T-helper 1 cell treated with Interleukin-12 subunit alpha and Interleukin-12 subunit beta and Interleukin-4 antibody, amounts not matched to agents 30 μg/mL and 1 μg/mL, for 36 hours (primary cell): ENCODE results near the gene FGF22.

Experiments used
- H3K27ac Mint-ChIP-seq: one replicate; pipeline ENCODE4 v1.8.0; 2021; ENCODE audit warnings: mild to moderate bottlenecking, mixed read lengths
- H3K27me3 Mint-ChIP-seq: one replicate; pipeline ENCODE4 v1.8.0; 2021; ENCODE audit warnings: low read depth, mixed read lengths
- H3K36me3 Mint-ChIP-seq: one replicate; pipeline ENCODE4 v1.8.0; 2021; ENCODE audit warnings: low read depth, mixed read lengths
- H3K4me1 Mint-ChIP-seq: one replicate; pipeline ENCODE4 v1.8.0; 2021; ENCODE audit warnings: low read depth, mixed read lengths
- H3K4me3 Mint-ChIP-seq: one replicate; pipeline ENCODE4 v1.8.0; 2021; ENCODE audit warnings: mild to moderate bottlenecking, moderate library complexity, mixed read lengths
- H3K9me3 Mint-ChIP-seq: one replicate; pipeline ENCODE4 v1.8.0; 2021; ENCODE audit warnings: mixed read lengths

Gene FGF22

GRCh38 chr19:679418-680286 lies 40.0 kb downstream of the FGF22 start:
- no peaks in the 10 kb centered on the region for H3K9me3 Mint-ChIP-seq
- H3K27ac Mint-ChIP-seq: no peak overlapping the region
- H3K27me3 Mint-ChIP-seq: peaks cover 16% of the 10 kb centered on the region
- no peaks in the 10 kb centered on the region for H3K36me3 Mint-ChIP-seq
- peaks cover 2% of the 10 kb centered on the region for H3K4me1 Mint-ChIP-seq
- H3K4me3 Mint-ChIP-seq: peak overlapping the region; percentile 72

GRCh38 chr19:680287-681028 lies 40.8 kb downstream of the FGF22 start:
- Mint-ChIP-seq H3K27me3 (peaks cover 11% of the 10 kb centered on the region), H3K36me3 (no peaks in the 10 kb centered on the region), H3K27ac (peak overlapping the region; percentile 100), H3K4me1 (peaks cover 2% of the 10 kb centered on the region), H3K9me3 (no peaks in the 10 kb centered on the region), H3K4me3 (peak overlapping the region; percentile 89)

GRCh38 chr19:681029-682019 lies 41.6 kb downstream of the FGF22 start:
- peaks cover 2% of the 10 kb centered on the region for H3K4me1 Mint-ChIP-seq
- peak overlapping the region; percentile 89 for H3K4me3 Mint-ChIP-seq

GRCh38 chr19:682678-683320 lies 43.1 kb downstream of the FGF22 start:
- no peaks in the 10 kb centered on the region for H3K9me3 Mint-ChIP-seq
- H3K36me3 Mint-ChIP-seq: no peaks in the 10 kb centered on the region
- H3K4me1 Mint-ChIP-seq: peaks cover 2% of the 10 kb centered on the region
- no peak overlapping the region for H3K4me3 Mint-ChIP-seq
- peaks cover 5% of the 10 kb centered on the region for H3K27me3 Mint-ChIP-seq
- no peak overlapping the region for H3K27ac Mint-ChIP-seq

More at GRCh38 chr19:681029-682019, 41.6 kb downstream of the FGF22 start:
- Mint-ChIP-seq H3K9me3 (no peaks in the 10 kb centered on the region), H3K27me3 (peaks cover 9% of the 10 kb centered on the region), H3K27ac (peak overlapping the region; percentile 100), H3K36me3 (no peaks in the 10 kb centered on the region)

GRCh38 chr19:685454-685931 lies 45.8 kb downstream of the FGF22 start:
- H3K4me1 Mint-ChIP-seq: peaks cover 2% of the 10 kb centered on the region
- H3K27me3 Mint-ChIP-seq: no peaks in the 10 kb centered on the region
- no peak overlapping the region for H3K4me3 Mint-ChIP-seq
- no peak overlapping the region for H3K27ac Mint-ChIP-seq
- H3K36me3 Mint-ChIP-seq: no peaks in the 10 kb centered on the region
- no peaks in the 10 kb centered on the region for H3K9me3 Mint-ChIP-seq

- Mint-ChIP-seq H3K36me3 (no peaks in the 10 kb centered on the region), H3K9me3 (no peaks in the 10 kb centered on the region), H3K27ac (no peak overlapping the region), H3K4me1 (no peaks in the 10 kb centered on the region), H3K27me3 (no peaks in the 10 kb centered on the region), H3K4me3 (no peak overlapping the region)
These were observed 47.1 kb downstream of the FGF22 start for GRCh38 chr19:686589-687297.

GRCh38 chr19:687569-688166 lies 48.0 kb downstream of the FGF22 start:
- H3K9me3 Mint-ChIP-seq: no peaks in the 10 kb centered on the region
- H3K27me3 Mint-ChIP-seq: no peaks in the 10 kb centered on the region
- H3K4me3 Mint-ChIP-seq: no peak overlapping the region
- H3K27ac Mint-ChIP-seq: no peak overlapping the region
- H3K36me3 Mint-ChIP-seq: no peaks in the 10 kb centered on the region
- no peaks in the 10 kb centered on the region for H3K4me1 Mint-ChIP-seq

GRCh38 chr19:688214-688613 lies 48.5 kb downstream of the FGF22 start:
- no peaks in the 10 kb centered on the region for H3K27me3 Mint-ChIP-seq
- no peak overlapping the region for H3K4me3 Mint-ChIP-seq
- H3K9me3 Mint-ChIP-seq: no peaks in the 10 kb centered on the region
- H3K36me3 Mint-ChIP-seq: no peaks in the 10 kb centered on the region
- H3K27ac Mint-ChIP-seq: no peak overlapping the region
- no peaks in the 10 kb centered on the region for H3K4me1 Mint-ChIP-seq

GRCh38 chr19:688992-689391 lies 49.3 kb downstream of the FGF22 start:
- Mint-ChIP-seq H3K27ac (no peak overlapping the region), H3K9me3 (no peaks in the 10 kb centered on the region), H3K4me1 (no peaks in the 10 kb centered on the region), H3K27me3 (no peaks in the 10 kb centered on the region), H3K36me3 (no peaks in the 10 kb centered on the region), H3K4me3 (no peak overlapping the region)

GRCh38 chr19:690203-690602 lies 50.5 kb downstream of the FGF22 start:
- Mint-ChIP-seq H3K27me3 (peaks cover 8% of the 10 kb centered on the region), H3K36me3 (no peaks in the 10 kb centered on the region)

More at GRCh38 chr19:690203-690602, 50.5 kb downstream of the FGF22 start:
- Mint-ChIP-seq H3K4me1 (no peaks in the 10 kb centered on the region), H3K4me3 (no peak overlapping the region), H3K9me3 (no peaks in the 10 kb centered on the region), H3K27ac (no peak overlapping the region)
